K562 (cell line): ENCODE data around the gene FAM3C. TPM values are rescaled to one million over a fixed set of nuclear protein-coding genes. Genes with fewer than 3 reads are reported as not detected.
A peak's percentile ranks its signal among the peaks of the same experiment; 100 is the strongest.

Source experiments
- ATAC-seq: fragments of 200-7000 bp; cut with Tn5 transposase; 3 replicates; pipeline ENCODE4 v1.9.1; 2020; ENCODE audit warnings: moderate library complexity
- BruUV-seq: library from RNA; stranded (reverse); fragments of 400-500 nt; replicated peaks from 2 replicates; lab custom pipeline; 2021; lab: Mats Ljungman, UMichigan
- CTCF ChIA-PET: fragments of 300-600 bp; formaldehyde crosslinking; extraction: SDS; loops from one replicate; lab custom pipeline; 2021; ENCODE audit warnings: low intra/inter-chr PET ratio; lab: Yijun Ruan, JAX
- POLR2A ChIA-PET: fragments of 300-600, 350-650 bp; sonication (Branson Sonifier 250); formaldehyde crosslinking; extraction: SDS; loops from one replicate; lab custom pipeline; 2021; ENCODE audit warnings: antibody characterized with exemption, inconsistent platforms; lab: Yijun Ruan, JAX
- DNase-seq, 4 experiments: peaks; one replicate each; pipeline versions ENCODE4 v3.0.0 to v3.0.0-alpha.2; 2011 to 2018; ENCODE audit warnings: low spot score in 3 of 4, mixed read lengths in 3 of 4; ENCODE audit errors: extremely low read depth in 1 of 4
- FAIRE-seq: peaks from 2 replicates; lab custom pipeline; 2011; peaks lifted over from hg19 to GRCh38; lab: Jason Lieb, UNC
- H2AFZ ChIP-seq: 2 replicates; pipeline ENCODE4 v1.6.0; 2011; ENCODE audit warnings: low read depth, low read length, control low read depth, inconsistent platforms
- H3K27ac ChIP-seq: fragments of 200-600 bp; 3 replicates; pipeline ENCODE4 v1.8.0; 2011; ENCODE audit warnings: low read depth, mild to moderate bottlenecking, control low read depth, inconsistent platforms, low read length, moderate library complexity, mixed read lengths; ENCODE audit errors: extremely low read depth
- H3K27me3 ChIP-seq, 2 experiments: fragments of 300-600 bp in 1 of 2; 2 replicates in 1 of 2; 3 replicates in 1 of 2; pipeline versions ENCODE4 v1.6.0 to v1.8.0; 2011; ENCODE audit warnings: inconsistent platforms in 2 of 2, low read length in 2 of 2, mild to moderate bottlenecking in 1 of 2, mixed read lengths in 1 of 2, moderate library complexity in 1 of 2; ENCODE audit not compliant: control insufficient read depth in 2 of 2, insufficient read depth in 2 of 2
- H3K36me3 ChIP-seq: fragments of 300-600 bp; 3 replicates; pipeline ENCODE4 v1.8.0; 2011; ENCODE audit warnings: mild to moderate bottlenecking, low read length, inconsistent platforms; ENCODE audit not compliant: control insufficient read depth, insufficient read depth
- H3K4me1 ChIP-seq, 2 experiments: fragments of 200-600 bp in 1 of 2; replicated peaks in 1 of 2; 2 replicates in 1 of 2; 3 replicates in 1 of 2; pipeline versions ENCODE4 v1.5.1 to v1.8.0; 2011; ENCODE audit warnings: inconsistent platforms in 2 of 2, low read length in 2 of 2, mild to moderate bottlenecking in 1 of 2, mixed read lengths in 1 of 2, moderate library complexity in 1 of 2; ENCODE audit not compliant: control insufficient read depth in 2 of 2, insufficient read depth in 2 of 2
- H3K4me2 ChIP-seq: 2 replicates; pipeline ENCODE4 v1.6.1; 2011; ENCODE audit warnings: low read length, control low read depth, inconsistent platforms, mixed read lengths; ENCODE audit not compliant: insufficient read depth
- H3K4me3 ChIP-seq: fragments of 200-600 bp; sonication (generic), shearing (Covaris generic); 2 replicates; pipeline ENCODE4 v1.5.1; 2016; ENCODE audit warnings: control low read depth, inconsistent platforms
- H3K79me2 ChIP-seq: fragments of 200-600 bp; 3 replicates; pipeline ENCODE4 v1.8.0; 2011; ENCODE audit warnings: low read length, inconsistent platforms; ENCODE audit not compliant: control insufficient read depth, insufficient read depth
- H3K9ac ChIP-seq, 2 experiments: 2 replicates each; pipeline versions ENCODE4 v1.6.0 to v1.6.1; 2011; ENCODE audit warnings: low read depth in 2 of 2, low read length in 2 of 2, control low read depth in 1 of 2, inconsistent platforms in 1 of 2, mild to moderate bottlenecking in 1 of 2, mixed read lengths in 1 of 2; ENCODE audit not compliant: insufficient read depth in 1 of 2
- H3K9me1 ChIP-seq: one replicate; pipeline ENCODE4 v1.6.0; 2011; ENCODE audit warnings: inconsistent platforms, mild to moderate bottlenecking, low read length, moderate library complexity; ENCODE audit not compliant: control insufficient read depth, insufficient read depth
- H3K9me3 ChIP-seq: replicated peaks from 2 replicates; pipeline ENCODE4 v1.5.1; 2011; ENCODE audit warnings: low read depth, low read length, inconsistent platforms; ENCODE audit not compliant: control insufficient read depth, insufficient read depth
- H4K20me1 ChIP-seq: replicated peaks from 2 replicates; pipeline ENCODE4 v1.6.1; 2011; ENCODE audit warnings: low read length, inconsistent platforms, mixed read lengths; ENCODE audit not compliant: control insufficient read depth, insufficient read depth
- RBBP5 ChIP-seq: fragments of 200-600 bp; sonication (generic); IDR thresholded peaks from 2 replicates; pipeline ENCODE4 v1.6.1; 2012; ENCODE audit warnings: borderline replicate concordance, mild to moderate bottlenecking, low read length, control low read depth, inconsistent platforms; ENCODE audit not compliant: insufficient read depth, poor library complexity, severe bottlenecking
- RFX5 ChIP-seq: IDR thresholded peaks from 2 replicates; pipeline ENCODE4 v1.6.1; 2011; ENCODE audit warnings: low read depth, mild to moderate bottlenecking, improper control_type of control experiment, low read length
- ZNF316 ChIP-seq: fragments of 450-650 bp; IDR thresholded peaks from 2 replicates; pipeline ENCODE4 v1.6.1; 2016
- ZNF75A ChIP-seq: fragments of 450-650 bp; formaldehyde crosslinking; IDR thresholded peaks from 2 replicates; pipeline ENCODE4 v1.4.0; 2020; ENCODE audit warnings: mild to moderate bottlenecking
- WGBS: fragments of 100-300 bp; shearing (Covaris generic); methylation state at CpG from one replicate; pipeline ENCODE4 v1.1.6; 2016; ENCODE audit warnings: low coverage, mixed read lengths; ENCODE audit not compliant: insufficient coverage; ENCODE audit errors: missing lambda C conversion rate; 5-methylcytosine and 5-hydroxymethylcytosine counted together
- in situ Hi-C: fragments of 300-500 bp; cut with MboI; formaldehyde crosslinking; loops from 4 replicates; pipeline ENCODE4 v1.15.0; 2018; ENCODE audit warnings: inconsistent platforms, mixed read lengths
- intact Hi-C: fragments of 100-400 bp; cut with micrococcal nuclease; formaldehyde crosslinking; loops from 2 replicates; pipeline ENCODE4 v1.14.2; 2022
- polyA plus RNA-seq, 8 experiments: library from polyadenylated mRNA; depleted of rRNA in 4 of 8; stranded (reverse) in 5 of 8; unstranded in 3 of 8; fragments of >200 nt; fragmentation: Nextera tagmentation in 2 of 8; fragmentation: Illumina TruSeq in 1 of 8; extraction: Ambion mirVana in 2 of 8; extraction: Trizol in 1 of 8; gene quantifications; 2 replicates each; pipeline versions ENCODE4 v1.2.1 to v1.2.3, GENCODE V29; 2011 to 2014; ENCODE audit warnings: inconsistent platforms in 1 of 8, missing spikeins in 1 of 8
- total RNA-seq, 7 experiments: library from RNA; depleted of rRNA in 6 of 7; stranded (reverse); fragments of >200 nt in 6 of 7; fragmentation: Illumina TruSeq in 2 of 7; extraction: Trizol in 2 of 7; gene quantifications; 2 replicates each; pipeline versions ENCODE4 v1.2.1 to v1.2.3, GENCODE V29; 2011 to 2021; ENCODE audit warnings: low replicate concordance in 1 of 7
- TF ChIP-seq, protein P1 (sequence below), 2 experiments: IDR thresholded peaks in 1 of 2; conservative IDR thresholded peaks in 1 of 2; 2 replicates each; pipeline ENCODE4 v1.6.1; 2016; ENCODE audit warnings: low read depth in 2 of 2, mild to moderate bottlenecking in 1 of 2, missing compliant biosample characterization in 1 of 2, missing genetic modification characterization in 1 of 2, moderate library complexity in 1 of 2
- TF ChIP-seq, protein P2 (sequence below): fragments of 250-450 bp; sonication (Bioruptor Pico); IDR thresholded peaks from 2 replicates; pipeline ENCODE4 v1.4.0; 2020
- TF ChIP-seq, protein P3 (sequence below): fragments of 250-450 bp; sonication (Bioruptor Pico); IDR thresholded peaks from 2 replicates; pipeline ENCODE4 v1.4.0; 2020; ENCODE audit warnings: mild to moderate bottlenecking, moderate library complexity

FAM3C gene
- total and polyA plus RNA-seq, 9 of the 15 experiments (the other 6 are each of a cell fraction or from before 2014, with no cell fraction given), result 10.6 to 42.6 (median 30.0) TPM

DNA sequence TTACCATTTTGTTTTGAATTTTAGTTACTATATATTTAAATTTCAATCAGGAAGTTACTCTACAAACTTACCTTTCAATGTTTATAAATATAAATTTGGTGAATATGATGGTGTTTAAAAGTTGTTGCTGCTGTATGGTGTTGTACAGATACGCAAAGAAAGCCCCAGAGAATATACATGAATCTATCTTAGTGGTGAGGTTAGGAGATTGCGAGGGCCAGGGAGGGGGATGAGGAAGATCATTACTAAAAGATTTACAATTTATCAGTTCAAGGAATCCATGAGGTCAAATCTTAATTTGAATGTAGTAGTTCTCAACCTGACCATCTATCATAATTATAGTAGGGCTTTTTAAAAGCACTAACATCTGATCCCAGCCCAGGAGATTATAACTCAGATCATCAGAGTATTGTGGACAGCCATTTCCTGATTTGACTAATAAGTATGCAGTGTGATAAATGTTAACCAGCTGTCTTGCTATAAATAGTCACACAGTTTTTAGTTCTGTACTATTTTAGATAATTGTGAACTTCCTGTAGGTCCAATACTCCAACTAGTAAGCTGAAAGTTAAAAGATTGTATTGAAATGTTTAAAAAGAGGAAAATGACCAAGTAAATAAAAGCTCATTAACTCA is 23.6 kb downstream of the FAM3C start (continued):
- TF ChIP-seq, protein P1, sequence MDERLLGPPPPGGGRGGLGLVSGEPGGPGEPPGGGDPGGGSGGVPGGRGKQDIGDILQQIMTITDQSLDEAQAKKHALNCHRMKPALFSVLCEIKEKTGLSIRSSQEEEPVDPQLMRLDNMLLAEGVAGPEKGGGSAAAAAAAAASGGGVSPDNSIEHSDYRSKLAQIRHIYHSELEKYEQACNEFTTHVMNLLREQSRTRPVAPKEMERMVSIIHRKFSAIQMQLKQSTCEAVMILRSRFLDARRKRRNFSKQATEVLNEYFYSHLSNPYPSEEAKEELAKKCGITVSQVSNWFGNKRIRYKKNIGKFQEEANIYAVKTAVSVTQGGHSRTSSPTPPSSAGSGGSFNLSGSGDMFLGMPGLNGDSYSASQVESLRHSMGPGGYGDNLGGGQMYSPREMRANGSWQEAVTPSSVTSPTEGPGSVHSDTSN (CRISPR knock-in tag; IDR thresholded peaks at IDR 0.05; ENCODE audit: low read depth), result no peak
- TF ChIP-seq, protein P1 (tag; conservative IDR thresholded peaks at IDR 0.05; ENCODE audit: low read depth), result 0 out of 2 replicates have a peak, but pooled peaks have one; percentile 9

DNA sequence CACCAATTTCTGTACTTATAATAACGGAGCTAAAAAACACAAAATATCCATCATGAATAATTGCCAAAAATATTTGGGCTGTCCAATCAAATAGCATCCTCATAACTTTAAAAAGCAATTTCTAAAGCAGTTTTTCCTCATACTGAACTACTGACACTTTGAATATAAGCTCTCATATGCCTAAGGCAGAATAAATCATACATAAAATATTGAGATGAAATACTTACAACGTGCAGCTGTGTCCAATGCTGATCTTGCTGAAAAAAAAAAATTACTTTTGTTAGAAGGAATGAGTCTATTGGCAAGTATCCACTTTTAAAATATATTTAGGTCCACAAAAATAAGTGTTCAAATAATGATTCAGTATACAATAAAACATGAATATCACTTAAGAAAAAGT is 24.2 kb downstream of the FAM3C start:
- H3K36me3 ChIP-seq, result peaks cover 71% of the 10 kb centered on the region; the same call in 2 of the 3 replicates
- in situ Hi-C loops (loop anchor here (25.0 kb wide), 1 partner anchor 615 kb away; no protein-coding TSS in a partner anchor), intact Hi-C loops (no loop called here)
- H2AFZ ChIP-seq, result no peak overlapping the region
- ATAC-seq, result no peak
- WGBS, result 72% methylated on average over 2 of the region's 2 CpGs
- H3K9ac ChIP-seq, result no peak overlapping the region
- no peaks in the 10 kb centered on the region for H3K4me1 ChIP-seq
- no peaks in the 10 kb centered on the region for H3K27me3 ChIP-seq
- DNase-seq, result no peak
- ChIA-PET POLR2A (interaction anchor here (1.6 kb wide), 2 partner anchors 11 to 24 kb away, joined by 4 to 5 read pairs; partner anchors contain the start of gene FAM3C), CTCF (no interaction called here)
- no peaks in the 10 kb centered on the region for H3K9me1 ChIP-seq
- BruUV-seq, result no TSS peak
- FAIRE-seq, result no peak
- no peak overlapping the region for H3K4me3 ChIP-seq
- no peak overlapping the region for H3K27ac ChIP-seq
- H3K4me2 ChIP-seq, result no peak overlapping the region
- H4K20me1 ChIP-seq, result no peaks in the 10 kb centered on the region
- TF ChIP-seq RBBP5, result no peak
- no peak for TF ChIP-seq ZNF75A (CRISPR knock-in tag)
- TF ChIP-seq, protein P2, sequence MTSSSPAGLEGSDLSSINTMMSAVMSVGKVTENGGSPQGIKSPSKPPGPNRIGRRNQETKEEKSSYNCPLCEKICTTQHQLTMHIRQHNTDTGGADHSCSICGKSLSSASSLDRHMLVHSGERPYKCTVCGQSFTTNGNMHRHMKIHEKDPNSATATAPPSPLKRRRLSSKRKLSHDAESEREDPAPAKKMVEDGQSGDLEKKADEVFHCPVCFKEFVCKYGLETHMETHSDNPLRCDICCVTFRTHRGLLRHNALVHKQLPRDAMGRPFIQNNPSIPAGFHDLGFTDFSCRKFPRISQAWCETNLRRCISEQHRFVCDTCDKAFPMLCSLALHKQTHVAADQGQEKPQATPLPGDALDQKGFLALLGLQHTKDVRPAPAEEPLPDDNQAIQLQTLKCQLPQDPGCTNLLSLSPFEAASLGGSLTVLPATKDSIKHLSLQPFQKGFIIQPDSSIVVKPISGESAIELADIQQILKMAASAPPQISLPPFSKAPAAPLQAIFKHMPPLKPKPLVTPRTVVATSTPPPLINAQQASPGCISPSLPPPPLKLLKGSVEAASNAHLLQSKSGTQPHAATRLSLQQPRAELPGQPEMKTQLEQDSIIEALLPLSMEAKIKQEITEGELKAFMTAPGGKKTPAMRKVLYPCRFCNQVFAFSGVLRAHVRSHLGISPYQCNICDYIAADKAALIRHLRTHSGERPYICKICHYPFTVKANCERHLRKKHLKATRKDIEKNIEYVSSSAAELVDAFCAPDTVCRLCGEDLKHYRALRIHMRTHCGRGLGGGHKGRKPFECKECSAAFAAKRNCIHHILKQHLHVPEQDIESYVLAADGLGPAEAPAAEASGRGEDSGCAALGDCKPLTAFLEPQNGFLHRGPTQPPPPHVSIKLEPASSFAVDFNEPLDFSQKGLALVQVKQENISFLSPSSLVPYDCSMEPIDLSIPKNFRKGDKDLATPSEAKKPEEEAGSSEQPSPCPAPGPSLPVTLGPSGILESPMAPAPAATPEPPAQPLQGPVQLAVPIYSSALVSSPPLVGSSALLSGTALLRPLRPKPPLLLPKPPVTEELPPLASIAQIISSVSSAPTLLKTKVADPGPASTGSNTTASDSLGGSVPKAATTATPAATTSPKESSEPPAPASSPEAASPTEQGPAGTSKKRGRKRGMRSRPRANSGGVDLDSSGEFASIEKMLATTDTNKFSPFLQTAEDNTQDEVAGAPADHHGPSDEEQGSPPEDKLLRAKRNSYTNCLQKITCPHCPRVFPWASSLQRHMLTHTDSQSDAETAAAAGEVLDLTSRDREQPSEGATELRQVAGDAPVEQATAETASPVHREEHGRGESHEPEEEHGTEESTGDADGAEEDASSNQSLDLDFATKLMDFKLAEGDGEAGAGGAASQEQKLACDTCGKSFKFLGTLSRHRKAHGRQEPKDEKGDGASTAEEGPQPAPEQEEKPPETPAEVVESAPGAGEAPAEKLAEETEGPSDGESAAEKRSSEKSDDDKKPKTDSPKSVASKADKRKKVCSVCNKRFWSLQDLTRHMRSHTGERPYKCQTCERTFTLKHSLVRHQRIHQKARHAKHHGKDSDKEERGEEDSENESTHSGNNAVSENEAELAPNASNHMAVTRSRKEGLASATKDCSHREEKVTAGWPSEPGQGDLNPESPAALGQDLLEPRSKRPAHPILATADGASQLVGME, result no peak
- TF ChIP-seq, protein P3, sequence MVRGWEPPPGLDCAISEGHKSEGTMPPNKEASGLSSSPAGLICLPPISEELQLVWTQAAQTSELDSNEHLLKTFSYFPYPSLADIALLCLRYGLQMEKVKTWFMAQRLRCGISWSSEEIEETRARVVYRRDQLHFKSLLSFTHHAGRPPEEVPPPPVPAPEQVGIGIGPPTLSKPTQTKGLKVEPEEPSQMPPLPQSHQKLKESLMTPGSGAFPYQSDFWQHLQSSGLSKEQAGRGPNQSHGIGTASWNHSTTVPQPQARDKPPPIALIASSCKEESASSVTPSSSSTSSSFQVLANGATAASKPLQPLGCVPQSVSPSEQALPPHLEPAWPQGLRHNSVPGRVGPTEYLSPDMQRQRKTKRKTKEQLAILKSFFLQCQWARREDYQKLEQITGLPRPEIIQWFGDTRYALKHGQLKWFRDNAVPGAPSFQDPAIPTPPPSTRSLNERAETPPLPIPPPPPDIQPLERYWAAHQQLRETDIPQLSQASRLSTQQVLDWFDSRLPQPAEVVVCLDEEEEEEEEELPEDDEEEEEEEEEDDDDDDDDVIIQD (CRISPR knock-in tag), result no peak
- no peak for TF ChIP-seq RFX5
- TF ChIP-seq ZNF316, result 0 out of 2 replicates have a peak, but pooled peaks have one; percentile 2
- TF ChIP-seq, all 486 proteins: peak for 1
- Histone ChIP-seq H3K79me2 (no peaks in the 10 kb centered on the region), H3K9me3 (no peaks in the 10 kb centered on the region)
